A549 (cell line): ENCODE data around the gene PIAS4.

Experiments
- CTCF ChIP-seq: fragments of >200 bp; sonication (Bioruptor Twin); formaldehyde crosslinking; IDR thresholded peaks from 3 replicates; pipeline ENCODE4 v1.5.1; 2016
- JUNB ChIP-seq: fragments of >200 bp; sonication (Bioruptor Twin); formaldehyde crosslinking; IDR thresholded peaks from 2 replicates; pipeline ENCODE4 v1.6.1; 2016
- MYC ChIP-seq: IDR thresholded peaks from 2 replicates; pipeline ENCODE4 v1.6.1; 2012; ENCODE audit warnings: mild to moderate bottlenecking, inconsistent platforms, low read length, improper control_type of control experiment, borderline replicate concordance
- NR3C1 ChIP-seq: fragments of >200 bp; sonication (Bioruptor Twin); formaldehyde crosslinking; IDR thresholded peaks from 3 replicates; pipeline ENCODE4 v1.6.1; 2017
- PHF8 ChIP-seq: fragments of 200-600 bp; sonication (generic); IDR thresholded peaks from 2 replicates; pipeline ENCODE4 v1.6.1; 2016; ENCODE audit warnings: low read depth, mild to moderate bottlenecking, antibody characterized with exemption, moderate library complexity, borderline replicate concordance
- POLR2A ChIP-seq: IDR thresholded peaks from 2 replicates; pipeline ENCODE4 v1.6.1; 2012; ENCODE audit warnings: mild to moderate bottlenecking, low read length
- RCOR1 ChIP-seq: fragments of 150-350 bp; IDR thresholded peaks from 2 replicates; pipeline ENCODE4 v1.6.1; 2014; ENCODE audit warnings: antibody characterized with exemption, low read length, low read depth
- SMC3 ChIP-seq: fragments of >200 bp; sonication (Bioruptor Twin); formaldehyde crosslinking; IDR thresholded peaks from 3 replicates; pipeline ENCODE4 v1.6.1; 2018; ENCODE audit warnings: inconsistent platforms

DNA sequence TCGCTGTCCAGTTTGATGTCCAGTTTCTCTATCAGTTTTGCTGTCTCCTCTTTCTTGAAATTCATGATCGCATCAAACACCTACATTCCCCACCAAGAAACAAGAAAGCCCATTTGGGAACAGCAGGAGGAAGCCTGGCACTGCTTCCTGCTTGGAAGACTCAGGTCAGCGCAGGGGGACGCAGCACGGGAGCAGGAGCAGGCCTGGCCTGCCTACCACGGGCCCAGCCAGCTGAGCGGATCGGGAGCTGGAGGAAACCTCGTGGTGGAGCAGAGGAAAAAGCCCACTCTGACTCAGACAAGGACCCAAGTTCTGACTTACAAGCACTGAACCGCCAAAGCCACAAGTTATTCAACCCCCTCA, 26.2 kb upstream of the PIAS4 start:
- TF ChIP-seq CTCF (no peak), RCOR1 (no peak), NR3C1 (no peak), JUNB (no peak), PHF8 (no peak), MYC (no peak), POLR2A (no peak), SMC3 (no peak)
